Cardiac muscle cell (in vitro differentiated cells and primary cell): ENCODE measurements around the gene GRM5. TPM values are rescaled to one million over a fixed set of nuclear protein-coding genes. Genes with fewer than 3 reads are reported as not detected.

ENCODE experiments used
- DNase-seq, 2 donors: peaks; one replicate each; pipeline versions ENCODE4 v3.0.0 to v3.0.0-alpha.2; 2010 to 2017; ENCODE audit warnings: low read depth in 1 of 2, low spot score in 1 of 2
- H3K27ac ChIP-seq: fragments of 200-600 bp; sonication (generic); 2 replicates; pipeline ENCODE4 v1.5.1; 2016
- H3K27me3 ChIP-seq: fragments of 200-600 bp; sonication (generic); 2 replicates; pipeline ENCODE4 v1.6.0; 2016; ENCODE audit warnings: control low read depth
- H3K36me3 ChIP-seq: fragments of 200-600 bp; sonication (generic); 2 replicates; pipeline ENCODE4 v1.5.1; 2016; ENCODE audit warnings: control low read depth
- H3K4me1 ChIP-seq: fragments of 200-600 bp; sonication (generic); 2 replicates; pipeline ENCODE4 v1.8.1; 2017; ENCODE audit warnings: low read depth, mild to moderate bottlenecking, mixed run types
- H3K4me3 ChIP-seq: fragments of 200-600 bp; sonication (generic); 2 replicates; pipeline ENCODE4 v1.5.1; 2016; ENCODE audit warnings: mild to moderate bottlenecking
- H3K9me3 ChIP-seq: fragments of 200-600 bp; sonication (generic); 2 replicates; pipeline ENCODE4 v1.5.1; 2017; ENCODE audit warnings: low read depth, mild to moderate bottlenecking, control low read depth
- polyA plus RNA-seq: library from polyadenylated mRNA; unstranded; fragments of >200 nt; fragmentation: Nextera tagmentation; extraction: Ambion mirVana; gene quantifications from 2 replicates; pipeline ENCODE4 v1.2.1, GENCODE V29; 2016
- total RNA-seq: library from RNA; depleted of rRNA; stranded (reverse); fragments of >200 nt; gene quantifications from 2 replicates; pipeline ENCODE4 v1.2.3, GENCODE V29; 2016
- TF ChIP-seq, protein P1 (sequence below): IDR thresholded peaks from 2 replicates; pipeline ENCODE4 v1.5.1; 2012; ENCODE audit warnings: low read depth, mild to moderate bottlenecking, low read length

GRM5 gene
- total and polyA plus RNA-seq, 2 experiments from 2014 or later: 0.06 TPM; not detected in 1

DNA sequence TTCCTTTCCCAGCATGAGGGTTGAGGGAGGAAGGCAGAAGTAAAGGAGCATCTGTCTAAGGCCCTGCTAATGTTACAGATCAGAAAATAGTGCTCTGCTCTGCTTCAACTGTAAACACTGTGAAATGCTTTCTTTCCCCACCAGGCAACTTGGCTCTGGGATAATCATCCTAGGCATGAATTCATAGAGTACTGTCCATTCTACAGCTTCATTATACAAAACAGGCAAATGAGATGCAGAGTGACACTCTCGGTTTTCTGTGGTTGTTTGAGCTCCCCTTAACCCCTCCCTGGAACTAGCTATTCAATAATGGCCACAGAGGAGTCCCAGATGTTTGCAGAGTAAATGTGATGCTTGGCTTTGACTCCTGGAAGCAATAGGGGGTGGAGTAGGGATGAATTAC is 544.0 kb downstream of the GRM5 start:
- Histone ChIP-seq H3K4me1 (no peaks in the 10 kb centered on the region), H3K36me3 (no peaks in the 10 kb centered on the region), H3K9me3 (no peaks in the 10 kb centered on the region), H3K27ac (no peak overlapping the region), H3K27me3 (no peaks in the 10 kb centered on the region), H3K4me3 (no peak overlapping the region)
- TF ChIP-seq, protein P1, sequence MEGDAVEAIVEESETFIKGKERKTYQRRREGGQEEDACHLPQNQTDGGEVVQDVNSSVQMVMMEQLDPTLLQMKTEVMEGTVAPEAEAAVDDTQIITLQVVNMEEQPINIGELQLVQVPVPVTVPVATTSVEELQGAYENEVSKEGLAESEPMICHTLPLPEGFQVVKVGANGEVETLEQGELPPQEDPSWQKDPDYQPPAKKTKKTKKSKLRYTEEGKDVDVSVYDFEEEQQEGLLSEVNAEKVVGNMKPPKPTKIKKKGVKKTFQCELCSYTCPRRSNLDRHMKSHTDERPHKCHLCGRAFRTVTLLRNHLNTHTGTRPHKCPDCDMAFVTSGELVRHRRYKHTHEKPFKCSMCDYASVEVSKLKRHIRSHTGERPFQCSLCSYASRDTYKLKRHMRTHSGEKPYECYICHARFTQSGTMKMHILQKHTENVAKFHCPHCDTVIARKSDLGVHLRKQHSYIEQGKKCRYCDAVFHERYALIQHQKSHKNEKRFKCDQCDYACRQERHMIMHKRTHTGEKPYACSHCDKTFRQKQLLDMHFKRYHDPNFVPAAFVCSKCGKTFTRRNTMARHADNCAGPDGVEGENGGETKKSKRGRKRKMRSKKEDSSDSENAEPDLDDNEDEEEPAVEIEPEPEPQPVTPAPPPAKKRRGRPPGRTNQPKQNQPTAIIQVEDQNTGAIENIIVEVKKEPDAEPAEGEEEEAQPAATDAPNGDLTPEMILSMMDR: no peak
- DNase-seq: no peak

DNA sequence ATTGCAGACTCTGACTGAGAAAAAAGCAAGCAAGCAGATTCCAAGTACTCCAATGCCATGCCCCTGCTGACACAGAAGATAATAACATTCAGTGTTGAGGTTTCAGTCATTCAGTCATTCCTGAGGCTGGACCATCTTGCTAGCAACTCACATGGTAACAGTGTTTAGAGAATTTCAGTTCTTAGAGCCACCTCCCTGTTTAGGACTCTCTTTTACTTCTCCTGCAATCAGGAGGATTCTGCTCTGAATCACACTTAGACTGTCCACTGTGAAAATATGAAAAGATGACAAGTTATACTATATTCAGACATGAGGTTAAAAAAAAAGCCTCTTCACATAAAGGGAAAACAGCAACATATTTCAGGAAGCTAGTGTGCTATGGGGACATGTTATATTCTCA is 544.4 kb downstream of the GRM5 start:
- Histone ChIP-seq H3K9me3 (no peaks in the 10 kb centered on the region), H3K4me1 (no peaks in the 10 kb centered on the region), H3K27ac (no peak overlapping the region), H3K4me3 (no peak overlapping the region), H3K36me3 (no peaks in the 10 kb centered on the region), H3K27me3 (no peaks in the 10 kb centered on the region)
- no peak for DNase-seq
- TF ChIP-seq, protein P1: no peak

DNA sequence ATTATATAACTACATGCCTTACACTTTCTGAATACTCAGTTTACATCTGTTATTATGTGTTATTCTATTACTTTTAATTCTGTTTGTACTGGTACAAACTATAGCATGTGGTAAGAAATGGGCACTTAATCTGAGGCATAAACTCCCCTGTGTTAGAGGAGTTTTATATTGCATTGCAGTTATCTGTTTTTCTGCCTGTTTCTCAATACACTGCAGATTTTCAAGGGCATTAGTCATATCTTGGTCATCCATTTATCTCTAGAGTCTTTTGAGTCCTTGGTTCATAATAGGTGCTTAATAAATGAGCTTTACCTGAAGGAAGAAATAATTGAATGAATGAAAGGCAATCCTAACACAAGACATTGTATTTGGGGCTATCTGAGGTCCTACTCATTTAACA is 545.4 kb downstream of the GRM5 start:
- no peaks in the 10 kb centered on the region for H3K9me3 ChIP-seq
- TF ChIP-seq, protein P1: no peak
- H3K36me3 ChIP-seq: no peaks in the 10 kb centered on the region
- H3K27ac ChIP-seq: no peak overlapping the region
- DNase-seq: peak in 1 of 2 donors; percentile 46
- no peaks in the 10 kb centered on the region for H3K4me1 ChIP-seq
- H3K27me3 ChIP-seq: no peaks in the 10 kb centered on the region
- no peak overlapping the region for H3K4me3 ChIP-seq

DNA sequence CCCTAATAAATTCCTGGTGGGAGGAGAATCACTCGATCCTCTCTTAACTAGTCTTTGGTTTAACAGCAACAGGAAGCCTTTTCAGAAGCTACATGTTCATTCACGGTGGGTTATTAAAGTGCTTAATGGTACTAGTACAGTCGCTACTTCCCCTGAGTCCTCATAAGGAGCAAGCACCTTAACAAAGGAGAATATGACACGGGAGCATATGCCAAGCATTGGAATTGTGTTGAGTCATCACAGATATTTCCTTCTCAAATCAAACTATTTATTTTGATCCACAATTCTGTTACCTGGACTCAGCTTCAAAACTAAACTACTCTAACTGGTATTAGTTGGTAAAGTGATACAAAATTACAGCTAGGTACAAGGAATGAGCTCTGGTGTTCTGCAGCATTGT is 550.8 kb downstream of the GRM5 start:
- Histone ChIP-seq H3K4me3 (no peak overlapping the region), H3K27ac (no peak overlapping the region), H3K4me1 (no peaks in the 10 kb centered on the region), H3K36me3 (no peaks in the 10 kb centered on the region), H3K27me3 (peaks cover 31% of the 10 kb centered on the region), H3K9me3 (no peaks in the 10 kb centered on the region)
- DNase-seq: no peak
- TF ChIP-seq, protein P1: no peak

DNA sequence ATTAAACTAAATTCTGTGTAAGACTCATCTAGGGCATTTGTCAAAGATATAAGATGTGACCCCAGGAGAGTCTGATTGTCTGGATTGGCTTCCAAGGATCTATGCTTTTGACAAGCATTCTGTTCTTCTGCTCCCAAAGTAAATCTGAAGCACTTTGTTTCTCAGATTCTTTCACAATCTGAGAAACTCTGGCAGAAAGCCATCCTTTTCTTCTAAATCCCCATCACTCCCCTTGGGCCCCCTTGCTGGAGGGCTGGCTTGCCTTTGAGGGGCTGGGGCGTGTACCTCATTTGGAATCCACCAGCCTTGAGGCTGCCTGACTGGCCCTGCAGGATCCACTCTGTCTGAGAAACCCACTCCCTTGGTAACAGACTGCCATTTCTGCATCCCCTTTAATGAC is 554.8 kb downstream of the GRM5 start:
- TF ChIP-seq, protein P1: no peak
- Histone ChIP-seq H3K4me1 (peaks cover 7% of the 10 kb centered on the region), H3K27ac (no peak overlapping the region), H3K36me3 (no peaks in the 10 kb centered on the region), H3K27me3 (peaks cover 71% of the 10 kb centered on the region), H3K4me3 (no peak overlapping the region), H3K9me3 (no peaks in the 10 kb centered on the region)
- DNase-seq: peak in 1 of 2 donors; percentile 32
